H9 (cell line): Measurements from ENCODE around the gene DEPP1. TPM values are rescaled to one million over a fixed set of nuclear protein-coding genes. Genes with fewer than 3 reads are reported as not detected.

Experiments used
- DNase-seq: peaks from one replicate; pipeline ENCODE4 v3.0.0-alpha.2; 2017
- H2AFZ ChIP-seq: one replicate; pipeline ENCODE4 v1.6.1; 2013; ENCODE audit warnings: mild to moderate bottlenecking, low read length, control low read depth, moderate library complexity
- H2AK5ac ChIP-seq: 2 replicates; pipeline ENCODE4 v1.6.1; 2013; ENCODE audit warnings: low read length, control low read depth, mixed read lengths; ENCODE audit not compliant: insufficient read length
- H2BK120ac ChIP-seq: one replicate; pipeline ENCODE4 v1.6.1; 2013; ENCODE audit warnings: low read depth, mild to moderate bottlenecking, low read length, control low read depth, inconsistent platforms; ENCODE audit not compliant: poor library complexity, severe bottlenecking
- H2BK12ac ChIP-seq: 2 replicates; pipeline ENCODE4 v1.6.1; 2013; ENCODE audit warnings: low read length, control low read depth, mixed read lengths, low read depth; ENCODE audit not compliant: insufficient read length
- H2BK15ac ChIP-seq: 2 replicates; pipeline ENCODE4 v1.6.1; 2013; ENCODE audit warnings: low read depth, low read length, control low read depth
- H2BK20ac ChIP-seq: one replicate; pipeline ENCODE4 v1.6.1; 2013; ENCODE audit warnings: low read depth, mild to moderate bottlenecking, low read length, control low read depth, inconsistent platforms; ENCODE audit not compliant: poor library complexity, severe bottlenecking
- H2BK5ac ChIP-seq: 2 replicates; pipeline ENCODE4 v1.6.1; 2013; ENCODE audit warnings: low read length, control low read depth, mixed read lengths; ENCODE audit not compliant: insufficient read length
- H3K14ac ChIP-seq: 2 replicates; pipeline ENCODE4 v1.6.1; 2013; ENCODE audit warnings: low read length, control low read depth; ENCODE audit not compliant: insufficient read depth
- H3K18ac ChIP-seq: 2 replicates; pipeline ENCODE4 v1.6.1; 2013; ENCODE audit warnings: low read depth, mild to moderate bottlenecking, mixed read lengths, low read length, control low read depth; ENCODE audit not compliant: insufficient read length
- H3K23ac ChIP-seq: 2 replicates; pipeline ENCODE4 v1.6.1; 2013; ENCODE audit warnings: low read length, control low read depth, mixed read lengths, low read depth; ENCODE audit not compliant: insufficient read length
- H3K23me2 ChIP-seq: 2 replicates; pipeline ENCODE4 v1.6.1; 2013; ENCODE audit warnings: low read depth, mild to moderate bottlenecking, mixed read lengths, low read length, control low read depth; ENCODE audit not compliant: insufficient read length, poor library complexity, severe bottlenecking
- H3K27ac ChIP-seq: 2 replicates; pipeline ENCODE4 v1.5.1; 2013; ENCODE audit warnings: low read length, control low read depth, mixed read lengths, low read depth; ENCODE audit not compliant: insufficient read length
- H3K27me3 ChIP-seq: 2 replicates; pipeline ENCODE4 v1.6.1; 2013; ENCODE audit warnings: low read length, control low read depth, inconsistent platforms; ENCODE audit not compliant: insufficient read depth
- H3K4ac ChIP-seq: 2 replicates; pipeline ENCODE4 v1.6.1; 2013; ENCODE audit warnings: low read depth, mild to moderate bottlenecking, control low read depth, inconsistent platforms, low read length, moderate library complexity
- H3K4me1 ChIP-seq: 2 replicates; pipeline ENCODE4 v1.6.1; 2013; ENCODE audit warnings: low read length, control low read depth, inconsistent platforms; ENCODE audit not compliant: insufficient read depth
- H3K4me2 ChIP-seq: 2 replicates; pipeline ENCODE4 v1.6.1; 2013; ENCODE audit warnings: low read length, control low read depth, mixed read lengths; ENCODE audit not compliant: insufficient read length, insufficient read depth
- H3K56ac ChIP-seq: 2 replicates; pipeline ENCODE4 v1.6.1; 2013; ENCODE audit warnings: low read depth, mild to moderate bottlenecking, mixed read lengths, low read length, control low read depth; ENCODE audit not compliant: insufficient read length
- H3K79me1 ChIP-seq: 2 replicates; pipeline ENCODE4 v1.6.1; 2013; ENCODE audit warnings: low read depth, mild to moderate bottlenecking, moderate library complexity, low read length, control low read depth, inconsistent platforms; ENCODE audit not compliant: insufficient read depth, poor library complexity, severe bottlenecking
- H3K79me2 ChIP-seq: 2 replicates; pipeline ENCODE4 v1.6.1; 2013; ENCODE audit warnings: low read length, control low read depth, inconsistent platforms; ENCODE audit not compliant: insufficient read depth
- H3K9ac ChIP-seq: 2 replicates; pipeline ENCODE4 v1.6.1; 2013; ENCODE audit warnings: low read length, control low read depth, mixed read lengths; ENCODE audit not compliant: insufficient read length; ENCODE audit errors: extremely low read depth
- H3K9me3 ChIP-seq: one replicate; pipeline ENCODE4 v1.6.1; 2013; ENCODE audit warnings: low read depth, low read length, inconsistent platforms; ENCODE audit not compliant: control insufficient read depth
- H3T11ph ChIP-seq: one replicate; pipeline ENCODE4 v1.6.1; 2013; ENCODE audit warnings: mild to moderate bottlenecking, low read length, control low read depth, inconsistent platforms
- H4K20me1 ChIP-seq: one replicate; pipeline ENCODE4 v1.6.1; 2013; ENCODE audit not compliant: control insufficient read depth, insufficient read length, insufficient read depth
- H4K5ac ChIP-seq: 2 replicates; pipeline ENCODE4 v1.6.1; 2013; ENCODE audit warnings: low read depth, mild to moderate bottlenecking, mixed read lengths, low read length, control low read depth; ENCODE audit not compliant: insufficient read length
- H4K8ac ChIP-seq: replicated peaks from 2 replicates; pipeline ENCODE4 v1.6.1; 2013; ENCODE audit warnings: low read length, control low read depth, mixed read lengths, low read depth; ENCODE audit not compliant: insufficient read length
- H4K91ac ChIP-seq: 2 replicates; pipeline ENCODE4 v1.6.1; 2013; ENCODE audit warnings: low read depth, mild to moderate bottlenecking, moderate library complexity, mixed read lengths, low read length, control low read depth; ENCODE audit not compliant: insufficient read length
- H3K27ac Mint-ChIP-seq, 3 experiments: 2 replicates in 2 of 3; 3 replicates in 1 of 3; pipeline ENCODE4 v1.8.0; 2020 to 2021; ENCODE audit warnings: mixed read lengths in 3 of 3, mild to moderate bottlenecking in 1 of 3, moderate library complexity in 1 of 3
- H3K27me3 Mint-ChIP-seq: 2 replicates; pipeline ENCODE4 v1.8.0; 2021; ENCODE audit warnings: low read depth, mild to moderate bottlenecking, moderate library complexity, mixed read lengths
- H3K36me3 Mint-ChIP-seq, 3 experiments: 2 replicates in 2 of 3; 3 replicates in 1 of 3; pipeline ENCODE4 v1.8.0; 2020 to 2021; ENCODE audit warnings: low read depth in 3 of 3, mixed read lengths in 3 of 3; ENCODE audit not compliant: insufficient read depth in 1 of 3
- H3K4me1 Mint-ChIP-seq, 2 experiments: 2 replicates each; pipeline ENCODE4 v1.8.0; 2020; ENCODE audit warnings: mixed read lengths in 2 of 2
- H3K4me3 Mint-ChIP-seq, 2 experiments: 2 replicates in 1 of 2; 3 replicates in 1 of 2; pipeline ENCODE4 v1.8.0; 2020 to 2021; ENCODE audit warnings: mild to moderate bottlenecking in 2 of 2, mixed read lengths in 2 of 2, moderate library complexity in 1 of 2
- H3K9me3 Mint-ChIP-seq, 2 experiments: 2 replicates in 1 of 2; 3 replicates in 1 of 2; pipeline ENCODE4 v1.8.0; 2020; ENCODE audit warnings: mild to moderate bottlenecking in 2 of 2, mixed read lengths in 2 of 2, moderate library complexity in 1 of 2
- WGBS: extraction: QIAGEN DNeasy Blood & Tissue Kit; methylation state at CpG from one replicate; pipeline ENCODE4 v1.1.7; 2013; ENCODE audit warnings: missing lambda C conversion rate, low lambda C conversion rate, mixed read lengths; ENCODE audit not compliant: insufficient read length; ENCODE audit errors: extremely low coverage; 5-methylcytosine and 5-hydroxymethylcytosine counted together
- total RNA-seq: library from RNA; stranded (reverse); gene quantifications from 2 replicates; pipeline ENCODE4 v1.2.1, GENCODE V29; 2021
- TF ChIP-seq, protein P1 (sequence below): fragments of 200-600 bp; sonication (generic); conservative IDR thresholded peaks from 3 replicates; pipeline ENCODE4 v1.8.0; 2021; ENCODE audit warnings: antibody characterized with exemption, mild to moderate bottlenecking

Gene DEPP1
- total RNA-seq, 1 experiment from 2014 or later, result 2.4 TPM

DNA sequence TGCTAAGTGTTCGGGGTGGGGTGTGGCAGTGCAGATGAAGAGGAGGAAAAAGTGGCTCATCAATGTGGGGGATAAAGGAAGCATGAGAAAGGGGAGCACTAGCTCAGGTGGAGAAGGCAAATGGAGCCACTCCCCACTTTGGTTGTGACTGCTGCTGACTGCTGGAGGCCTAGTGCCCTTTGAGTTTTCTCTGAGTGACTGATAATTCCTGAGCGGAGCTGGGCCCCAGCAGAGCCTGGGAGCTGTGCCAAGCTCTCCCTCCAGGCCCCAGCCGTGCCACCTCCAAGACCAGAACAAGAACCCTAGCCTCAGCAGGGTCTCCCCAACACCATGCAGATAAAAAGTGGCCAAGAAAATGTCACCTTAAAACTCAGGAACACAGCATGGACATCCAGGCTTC lies 28.7 kb downstream of the DEPP1 start:
- Histone ChIP-seq H3K23me2 (no peaks in the 10 kb centered on the region), H3K56ac (no peak overlapping the region), H3K4ac (no peak overlapping the region), H3K9ac (no peak overlapping the region), H4K20me1 (no peaks in the 10 kb centered on the region), H4K8ac (no peak overlapping the region), H3K23ac (no peak overlapping the region), H3K18ac (no peak overlapping the region), H3K79me1 (no peaks in the 10 kb centered on the region), H4K91ac (no peak overlapping the region), H3K9me3 (peaks cover 10% of the 10 kb centered on the region), H2BK15ac (no peak overlapping the region), H2BK12ac (no peak overlapping the region), H2BK120ac (no peak overlapping the region), H2BK5ac (no peak overlapping the region), H3K79me2 (no peaks in the 10 kb centered on the region), H4K5ac (no peak overlapping the region), H3K4me1 (peaks cover 7% of the 10 kb centered on the region), H2AFZ (no peak overlapping the region), H3K27ac (no peak overlapping the region), H3T11ph (no peak overlapping the region), H2BK20ac (no peak overlapping the region), H2AK5ac (no peak overlapping the region), H3K4me2 (no peak overlapping the region), H3K27me3 (no peaks in the 10 kb centered on the region), H3K14ac (no peak overlapping the region)
- peaks cover 4 to 10% of the 10 kb centered on the region in 2 experiments for H3K9me3 Mint-ChIP-seq
- no peaks in the 10 kb centered on the region; the same call in 1 of the 2 replicates for H3K27me3 Mint-ChIP-seq
- no CpG with 5 or more reads among the region's 3 CpGs for WGBS
- H3K36me3 Mint-ChIP-seq, result peaks cover 3 to 20% (median 4%) of the 10 kb centered on the region in 3 experiments; a peak in 5 of 7 replicates
- peak; percentile 9 for DNase-seq
- TF ChIP-seq, protein P1, sequence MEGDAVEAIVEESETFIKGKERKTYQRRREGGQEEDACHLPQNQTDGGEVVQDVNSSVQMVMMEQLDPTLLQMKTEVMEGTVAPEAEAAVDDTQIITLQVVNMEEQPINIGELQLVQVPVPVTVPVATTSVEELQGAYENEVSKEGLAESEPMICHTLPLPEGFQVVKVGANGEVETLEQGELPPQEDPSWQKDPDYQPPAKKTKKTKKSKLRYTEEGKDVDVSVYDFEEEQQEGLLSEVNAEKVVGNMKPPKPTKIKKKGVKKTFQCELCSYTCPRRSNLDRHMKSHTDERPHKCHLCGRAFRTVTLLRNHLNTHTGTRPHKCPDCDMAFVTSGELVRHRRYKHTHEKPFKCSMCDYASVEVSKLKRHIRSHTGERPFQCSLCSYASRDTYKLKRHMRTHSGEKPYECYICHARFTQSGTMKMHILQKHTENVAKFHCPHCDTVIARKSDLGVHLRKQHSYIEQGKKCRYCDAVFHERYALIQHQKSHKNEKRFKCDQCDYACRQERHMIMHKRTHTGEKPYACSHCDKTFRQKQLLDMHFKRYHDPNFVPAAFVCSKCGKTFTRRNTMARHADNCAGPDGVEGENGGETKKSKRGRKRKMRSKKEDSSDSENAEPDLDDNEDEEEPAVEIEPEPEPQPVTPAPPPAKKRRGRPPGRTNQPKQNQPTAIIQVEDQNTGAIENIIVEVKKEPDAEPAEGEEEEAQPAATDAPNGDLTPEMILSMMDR, result no peak
- H3K27ac Mint-ChIP-seq, result peak overlapping the region in 2 of 3 experiments; percentile 26 to 87; a peak in 3 of 7 replicates
- H3K4me1 Mint-ChIP-seq, result peaks cover 29 to 30% of the 10 kb centered on the region in 2 experiments
- H3K4me3 Mint-ChIP-seq, result no peak overlapping the region
